ENCODE results near the gene ERVFRD-1. TPM values are rescaled to one million over a fixed set of nuclear protein-coding genes. Genes with fewer than 3 reads are reported as not detected.

ERVFRD-1 gene
- total RNA-seq, 2 donors from 2014 or later = not detected

GRCh38 chr6:11062715-11063114, 48.8 kb downstream of the ERVFRD-1 start:
- TF ChIP-seq, protein P1, sequence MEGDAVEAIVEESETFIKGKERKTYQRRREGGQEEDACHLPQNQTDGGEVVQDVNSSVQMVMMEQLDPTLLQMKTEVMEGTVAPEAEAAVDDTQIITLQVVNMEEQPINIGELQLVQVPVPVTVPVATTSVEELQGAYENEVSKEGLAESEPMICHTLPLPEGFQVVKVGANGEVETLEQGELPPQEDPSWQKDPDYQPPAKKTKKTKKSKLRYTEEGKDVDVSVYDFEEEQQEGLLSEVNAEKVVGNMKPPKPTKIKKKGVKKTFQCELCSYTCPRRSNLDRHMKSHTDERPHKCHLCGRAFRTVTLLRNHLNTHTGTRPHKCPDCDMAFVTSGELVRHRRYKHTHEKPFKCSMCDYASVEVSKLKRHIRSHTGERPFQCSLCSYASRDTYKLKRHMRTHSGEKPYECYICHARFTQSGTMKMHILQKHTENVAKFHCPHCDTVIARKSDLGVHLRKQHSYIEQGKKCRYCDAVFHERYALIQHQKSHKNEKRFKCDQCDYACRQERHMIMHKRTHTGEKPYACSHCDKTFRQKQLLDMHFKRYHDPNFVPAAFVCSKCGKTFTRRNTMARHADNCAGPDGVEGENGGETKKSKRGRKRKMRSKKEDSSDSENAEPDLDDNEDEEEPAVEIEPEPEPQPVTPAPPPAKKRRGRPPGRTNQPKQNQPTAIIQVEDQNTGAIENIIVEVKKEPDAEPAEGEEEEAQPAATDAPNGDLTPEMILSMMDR (IDR thresholded peaks at IDR 0.05) = no peak
- no peak overlapping the region for H3K27ac ChIP-seq
- no peaks in the 10 kb centered on the region for H3K9me3 ChIP-seq
- H3K36me3 ChIP-seq = no peaks in the 10 kb centered on the region
- DNase-seq (ENCODE audit: low spot score) = no peak
- no peaks in the 10 kb centered on the region for H3K27me3 ChIP-seq
- H3K4me1 ChIP-seq = no peaks in the 10 kb centered on the region
- H3K4me3 ChIP-seq = no peak overlapping the region

- DNase-seq (ENCODE audit: low spot score) = no peak
- Histone ChIP-seq H3K4me3 (no peak overlapping the region), H3K4me1 (no peaks in the 10 kb centered on the region), H3K36me3 (no peaks in the 10 kb centered on the region), H3K27me3 (no peaks in the 10 kb centered on the region), H3K9me3 (no peaks in the 10 kb centered on the region), H3K27ac (no peak overlapping the region)
- TF ChIP-seq, protein P1 (IDR thresholded peaks at IDR 0.05) = no peak
These were observed 49.4 kb downstream of the ERVFRD-1 start for GRCh38 chr6:11062083-11062482.

DNA sequence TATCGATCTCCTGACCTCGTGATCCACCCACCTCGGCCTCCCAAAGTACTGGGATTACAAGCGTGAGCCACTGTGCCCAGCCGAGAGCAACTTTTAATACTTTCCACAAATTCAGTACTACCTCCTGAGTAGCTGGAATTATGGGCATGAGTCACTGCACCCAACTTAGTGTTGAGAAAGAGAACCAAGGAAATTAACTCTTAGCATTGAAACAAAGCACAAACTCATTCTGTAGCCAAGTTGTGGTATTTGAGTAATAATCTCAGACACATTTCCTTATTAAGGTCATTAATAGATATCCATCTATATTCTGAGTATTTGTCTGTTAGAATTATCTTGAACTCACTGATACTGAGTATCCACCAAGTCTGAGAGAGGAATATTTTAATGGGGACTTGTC, 53.1 kb downstream of the ERVFRD-1 start:
- TF ChIP-seq, protein P1 (IDR thresholded peaks at IDR 0.05) = no peak
- DNase-seq (ENCODE audit: low spot score) = no peak
- no peaks in the 10 kb centered on the region for H3K36me3 ChIP-seq
- no peaks in the 10 kb centered on the region for H3K9me3 ChIP-seq
- no peaks in the 10 kb centered on the region for H3K27me3 ChIP-seq
- H3K4me1 ChIP-seq = no peaks in the 10 kb centered on the region
- no peak overlapping the region for H3K4me3 ChIP-seq
- H3K27ac ChIP-seq = no peak overlapping the region

DNA sequence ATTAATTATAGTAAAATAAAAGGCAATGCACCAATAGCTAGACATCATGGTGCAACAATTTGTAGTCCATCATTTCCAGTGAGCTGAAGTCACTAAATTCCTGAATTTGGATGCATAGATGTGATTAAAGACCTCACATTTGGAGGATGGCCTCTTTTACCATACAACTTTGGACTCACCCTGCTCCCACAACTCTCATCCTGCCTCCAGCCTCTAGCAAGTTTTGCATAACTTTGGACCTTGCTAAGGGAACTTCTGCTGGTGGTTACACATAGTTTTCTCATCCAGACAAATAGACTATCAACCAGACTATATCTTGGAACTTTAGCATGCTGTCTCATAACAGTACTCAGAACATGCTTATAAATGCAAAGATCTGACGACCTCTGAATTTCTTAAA, 54.7 kb downstream of the ERVFRD-1 start:
- DNase-seq (ENCODE audit: low spot score) = no peak
- no peak overlapping the region for H3K4me3 ChIP-seq
- H3K4me1 ChIP-seq = no peaks in the 10 kb centered on the region
- H3K27ac ChIP-seq = no peak overlapping the region
- H3K27me3 ChIP-seq = no peaks in the 10 kb centered on the region
- H3K36me3 ChIP-seq = no peaks in the 10 kb centered on the region
- H3K9me3 ChIP-seq = no peaks in the 10 kb centered on the region
- TF ChIP-seq, protein P1 (IDR thresholded peaks at IDR 0.05) = no peak

GRCh38 chr6:11055127-11055627, 56.3 kb downstream of the ERVFRD-1 start:
- H3K36me3 ChIP-seq = no peaks in the 10 kb centered on the region
- no peaks in the 10 kb centered on the region for H3K4me1 ChIP-seq
- H3K27ac ChIP-seq = no peak overlapping the region
- no peaks in the 10 kb centered on the region for H3K9me3 ChIP-seq
- no peaks in the 10 kb centered on the region for H3K27me3 ChIP-seq
- no peak for DNase-seq (ENCODE audit: low spot score)
- TF ChIP-seq, protein P1 (IDR thresholded peaks at IDR 0.05) = no peak
- no peak overlapping the region for H3K4me3 ChIP-seq

DNA sequence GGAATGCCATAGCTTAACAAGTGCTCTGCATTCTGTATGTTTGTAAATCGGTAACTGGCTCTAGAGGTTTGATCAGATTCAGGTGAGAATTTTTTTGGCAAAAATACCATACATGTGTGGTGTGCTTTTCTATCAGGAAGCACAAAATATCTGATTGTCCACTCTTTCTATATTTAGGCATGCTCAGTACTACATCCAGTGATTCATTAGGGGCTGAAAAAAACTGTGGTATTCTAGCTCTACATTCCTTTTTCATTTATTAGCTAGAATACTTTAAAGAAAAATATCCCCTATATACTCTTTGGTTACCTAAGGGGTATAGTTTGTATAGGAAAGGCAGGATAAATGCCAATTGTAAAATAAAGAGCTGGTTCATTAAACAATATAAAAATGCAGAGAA, 56.8 kb downstream of the ERVFRD-1 start:
- Histone ChIP-seq H3K9me3 (no peaks in the 10 kb centered on the region), H3K4me1 (no peaks in the 10 kb centered on the region), H3K27ac (no peak overlapping the region), H3K27me3 (no peaks in the 10 kb centered on the region), H3K4me3 (no peak overlapping the region), H3K36me3 (no peaks in the 10 kb centered on the region)
- no peak for DNase-seq (ENCODE audit: low spot score)
- TF ChIP-seq, protein P1 (IDR thresholded peaks at IDR 0.05) = no peak
